Ureter (tissue), 1 donor: ENCODE data around the gene TEN1. TPM values are rescaled to one million over a fixed set of nuclear protein-coding genes. Genes with fewer than 3 reads are reported as not detected.

Experiments used
- total RNA-seq: library from RNA; stranded (reverse); gene quantifications from one replicate; pipeline ENCODE4 v1.2.4, GENCODE V29; 2023
- donor health status: DM: yes; HTN: yes; CAD: no.

TEN1 gene
- total RNA-seq, 1 donor from 2014 or later, result 23.6 TPM

Other genes starting within 250 kb of the TEN1 start
- 24.2 TPM for gene GALK1, start 214.0 kb upstream of the TEN1 start, total RNA-seq
- 49.2 TPM for gene UNK, start 194.4 kb upstream of the TEN1 start, total RNA-seq
- gene UNC13D, start 134.8 kb upstream of the TEN1 start, total RNA-seq, result 75.3 TPM
- gene WBP2, start 123.9 kb upstream of the TEN1 start, total RNA-seq, result 104 TPM
- gene TRIM47, start 100.7 kb upstream of the TEN1 start, total RNA-seq, result 44.9 TPM
- 16.2 TPM for gene TRIM65, start 82.3 kb upstream of the TEN1 start, total RNA-seq
- gene MRPL38, start 74.4 kb upstream of the TEN1 start, total RNA-seq, result 101 TPM
- 19.5 TPM for gene FBF1, start 38.2 kb upstream of the TEN1 start, total RNA-seq
- 119 TPM for gene ACOX1, start 74 bp upstream of the TEN1 start, total RNA-seq
- 10.7 TPM for gene CDK3, start 21.6 kb downstream of the TEN1 start, total RNA-seq
- gene EVPL, start 48.1 kb downstream of the TEN1 start, total RNA-seq, result 84.2 TPM
- 88.0 TPM for gene SRP68, start 93.3 kb downstream of the TEN1 start, total RNA-seq
- gene GALR2, start 95.5 kb downstream of the TEN1 start, total RNA-seq, result not detected
- gene ZACN, start 99.9 kb downstream of the TEN1 start, total RNA-seq, result not detected
- gene EXOC7, start 124.5 kb downstream of the TEN1 start, total RNA-seq, result 206 TPM
- gene FOXJ1, start 162.0 kb downstream of the TEN1 start, total RNA-seq, result 2.5 TPM